ES-I3 (cell line): ENCODE results near the gene MFAP1.
A peak's percentile ranks its signal among the peaks of the same experiment; 100 is the strongest.

Experiments used
- H3K36me3 ChIP-seq: 2 replicates; pipeline ENCODE4 v1.6.1; 2013; ENCODE audit warnings: mild to moderate bottlenecking, low read length, control low read depth, moderate library complexity; ENCODE audit not compliant: insufficient read depth
- H3K4me1 ChIP-seq: 2 replicates; pipeline ENCODE4 v1.6.1; 2013; ENCODE audit warnings: mild to moderate bottlenecking, control low read depth, low read length; ENCODE audit not compliant: insufficient read depth
- H3K9ac ChIP-seq: 2 replicates; pipeline ENCODE4 v1.6.1; 2013; ENCODE audit warnings: low read depth, mild to moderate bottlenecking, low read length, moderate library complexity
- H3K9me3 ChIP-seq: 2 replicates; pipeline ENCODE4 v1.6.1; 2013; ENCODE audit warnings: mild to moderate bottlenecking, low read length, moderate library complexity; ENCODE audit not compliant: control insufficient read depth, insufficient read depth

Gene MFAP1

DNA sequence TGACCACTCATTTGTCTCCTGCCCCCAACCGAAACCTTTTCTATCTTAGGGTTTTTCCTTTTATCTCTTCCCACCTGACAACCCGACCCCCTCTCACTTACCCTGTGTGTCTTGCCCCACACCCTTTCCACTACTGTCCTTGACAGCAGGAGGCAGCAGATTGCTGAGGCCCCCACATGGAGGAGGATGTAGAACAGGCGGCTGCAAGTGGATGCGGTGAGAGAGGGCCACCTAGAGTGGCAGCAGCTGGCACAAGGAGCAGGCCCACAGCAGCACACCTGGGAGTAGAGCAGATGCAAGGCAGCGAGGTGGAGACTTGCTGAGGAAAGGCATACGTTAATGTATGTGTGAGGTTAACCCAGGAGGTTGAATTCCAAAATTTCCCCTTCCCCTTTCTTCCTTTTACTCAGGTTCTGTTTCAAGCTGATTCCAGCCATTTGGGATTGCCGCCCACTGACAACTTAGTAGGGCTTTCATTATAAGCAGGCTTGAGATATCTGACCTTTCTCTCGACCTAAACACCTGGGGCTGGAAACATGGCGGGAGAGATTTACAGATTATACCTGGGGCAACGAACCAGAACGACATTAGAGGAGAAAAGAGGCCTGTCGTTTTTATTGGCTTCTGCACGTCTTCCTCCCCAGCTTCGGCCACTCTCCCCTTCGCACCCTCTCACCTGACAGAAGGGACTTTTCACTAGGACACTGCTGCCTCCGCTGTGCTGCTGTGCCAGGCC, 25.1 kb downstream of the MFAP1 start:
- H3K4me1 ChIP-seq, result peaks cover 13% of the 10 kb centered on the region; the same call in 1 of the 2 replicates
- no peak overlapping the region for H3K9ac ChIP-seq
- H3K36me3 ChIP-seq, result peaks cover 11% of the 10 kb centered on the region
- no peaks in the 10 kb centered on the region for H3K9me3 ChIP-seq

DNA sequence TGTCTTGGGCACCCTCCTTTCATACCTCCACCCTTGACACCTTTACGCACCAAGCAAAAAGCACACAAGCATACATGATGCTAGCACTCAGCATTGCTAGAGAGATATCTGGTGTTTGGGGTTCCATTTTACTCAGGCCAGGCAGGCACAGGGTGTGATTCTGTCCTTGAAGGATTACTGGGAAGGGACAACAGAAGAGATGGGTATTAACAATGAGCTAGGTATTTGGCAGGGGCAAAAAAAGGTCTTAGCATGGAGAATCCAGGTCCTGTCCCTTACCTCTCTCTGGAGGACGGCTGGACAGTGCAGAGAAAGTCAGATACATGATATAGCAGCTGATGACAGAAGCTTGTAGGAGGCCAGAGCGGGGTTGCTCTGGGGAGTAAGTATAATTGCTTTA, 27.9 kb downstream of the MFAP1 start:
- peaks cover 18% of the 10 kb centered on the region for H3K36me3 ChIP-seq
- peaks cover 15% of the 10 kb centered on the region; the same call in 1 of the 2 replicates for H3K4me1 ChIP-seq
- H3K9me3 ChIP-seq, result no peaks in the 10 kb centered on the region
- no peak overlapping the region for H3K9ac ChIP-seq

DNA sequence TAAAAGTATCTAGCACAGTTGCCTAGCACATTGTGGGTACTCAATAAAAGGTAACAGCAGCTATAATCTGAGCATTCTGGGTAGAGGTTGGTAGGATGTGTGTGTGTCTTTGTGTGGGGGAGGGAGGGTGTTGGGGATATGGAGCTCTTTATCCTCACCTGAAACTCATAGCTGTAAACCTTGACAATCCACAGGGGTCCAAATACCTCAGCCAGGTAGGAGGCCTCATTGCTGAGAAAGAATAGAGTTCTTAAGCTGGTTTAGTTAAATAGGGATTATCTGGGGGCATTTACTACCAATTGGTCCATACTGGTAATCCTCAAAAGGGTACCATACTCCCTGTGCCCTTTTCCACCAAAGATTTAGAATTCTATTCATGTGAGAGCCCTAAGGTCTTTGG, 28.5 kb downstream of the MFAP1 start:
- H3K4me1 ChIP-seq, result peaks cover 15% of the 10 kb centered on the region; the same call in 1 of the 2 replicates
- H3K9me3 ChIP-seq, result no peaks in the 10 kb centered on the region
- H3K36me3 ChIP-seq, result peaks cover 18% of the 10 kb centered on the region
- H3K9ac ChIP-seq, result no peak overlapping the region

DNA sequence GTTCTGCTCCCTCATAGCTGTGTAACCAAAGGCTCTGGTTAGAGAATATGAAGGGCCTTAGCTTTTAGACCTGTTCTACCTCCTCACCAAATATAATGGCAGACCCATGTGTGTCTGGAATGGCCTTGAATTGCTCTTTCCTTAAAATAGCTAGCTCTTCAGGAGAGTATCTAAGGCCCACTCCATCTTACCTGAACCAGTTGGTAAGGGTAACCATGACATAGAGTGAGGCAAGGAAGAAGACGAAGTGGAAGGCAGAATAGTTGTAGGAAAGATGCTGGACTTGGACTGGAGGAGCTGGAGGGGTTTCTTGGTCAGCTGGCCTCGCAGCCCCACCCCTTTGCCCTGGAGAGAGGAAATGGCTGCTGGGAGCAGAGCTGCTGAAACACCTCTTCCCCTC, 29.3 kb downstream of the MFAP1 start:
- Histone ChIP-seq H3K9me3 (no peaks in the 10 kb centered on the region), H3K4me1 (peaks cover 15% of the 10 kb centered on the region; the same call in 1 of the 2 replicates), H3K9ac (no peak overlapping the region), H3K36me3 (peaks cover 18% of the 10 kb centered on the region)

DNA sequence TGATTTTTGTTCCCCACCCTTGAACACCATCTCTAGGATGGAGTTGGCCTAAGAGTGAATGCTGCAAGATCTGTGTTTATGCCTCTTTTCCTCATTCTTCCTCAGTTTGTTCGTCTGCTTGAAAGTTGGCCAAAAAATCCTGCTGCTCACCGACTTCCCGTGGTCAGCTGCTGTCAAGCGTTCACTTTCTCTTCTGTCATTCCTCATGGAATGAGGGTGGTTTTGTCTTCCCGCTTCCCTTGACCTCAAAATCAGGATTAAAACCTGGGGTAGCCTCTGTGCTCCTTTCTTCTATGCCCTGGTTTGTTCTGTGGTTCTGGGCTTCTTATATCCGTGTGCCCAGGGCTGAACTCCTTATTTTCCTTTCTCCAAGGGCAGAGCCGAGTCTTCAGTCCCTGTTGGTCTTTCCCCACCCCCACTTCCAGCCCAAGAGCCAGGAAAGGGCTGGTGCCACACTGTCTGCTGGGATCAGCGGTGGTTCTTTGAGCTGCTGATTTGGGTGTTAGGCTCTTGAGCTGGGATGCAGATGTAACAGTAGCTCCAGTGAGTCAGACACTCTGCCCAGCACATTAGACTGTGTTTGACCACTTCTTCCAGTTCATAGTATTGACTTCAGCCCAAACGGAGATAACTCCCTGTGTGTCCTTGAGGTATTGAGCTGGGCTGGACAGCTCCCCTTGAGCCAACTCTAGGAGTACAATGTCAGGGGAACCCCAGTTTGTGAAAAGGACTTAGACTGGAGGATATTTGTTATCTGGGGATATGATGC, 30.0 kb downstream of the MFAP1 start:
- H3K4me1 ChIP-seq, result peaks cover 15% of the 10 kb centered on the region; the same call in 1 of the 2 replicates
- no peaks in the 10 kb centered on the region for H3K9me3 ChIP-seq
- H3K9ac ChIP-seq, result no peak overlapping the region
- H3K36me3 ChIP-seq, result peaks cover 18% of the 10 kb centered on the region

DNA sequence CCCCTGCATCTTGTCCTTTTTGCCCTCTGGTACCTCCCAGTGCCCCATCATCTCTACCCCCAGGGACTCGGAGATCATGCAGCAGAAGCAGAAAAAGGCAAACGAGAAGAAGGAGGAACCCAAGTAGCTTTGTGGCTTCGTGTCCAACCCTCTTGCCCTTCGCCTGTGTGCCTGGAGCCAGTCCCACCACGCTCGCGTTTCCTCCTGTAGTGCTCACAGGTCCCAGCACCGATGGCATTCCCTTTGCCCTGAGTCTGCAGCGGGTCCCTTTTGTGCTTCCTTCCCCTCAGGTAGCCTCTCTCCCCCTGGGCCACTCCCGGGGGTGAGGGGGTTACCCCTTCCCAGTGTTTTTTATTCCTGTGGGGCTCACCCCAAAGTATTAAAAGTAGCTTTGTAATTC, 30.8 kb downstream of the MFAP1 start:
- Histone ChIP-seq H3K9me3 (no peaks in the 10 kb centered on the region), H3K4me1 (peaks cover 15% of the 10 kb centered on the region; the same call in 1 of the 2 replicates), H3K36me3 (peaks cover 18% of the 10 kb centered on the region), H3K9ac (no peak overlapping the region; the same call in 1 of the 2 replicates)

DNA sequence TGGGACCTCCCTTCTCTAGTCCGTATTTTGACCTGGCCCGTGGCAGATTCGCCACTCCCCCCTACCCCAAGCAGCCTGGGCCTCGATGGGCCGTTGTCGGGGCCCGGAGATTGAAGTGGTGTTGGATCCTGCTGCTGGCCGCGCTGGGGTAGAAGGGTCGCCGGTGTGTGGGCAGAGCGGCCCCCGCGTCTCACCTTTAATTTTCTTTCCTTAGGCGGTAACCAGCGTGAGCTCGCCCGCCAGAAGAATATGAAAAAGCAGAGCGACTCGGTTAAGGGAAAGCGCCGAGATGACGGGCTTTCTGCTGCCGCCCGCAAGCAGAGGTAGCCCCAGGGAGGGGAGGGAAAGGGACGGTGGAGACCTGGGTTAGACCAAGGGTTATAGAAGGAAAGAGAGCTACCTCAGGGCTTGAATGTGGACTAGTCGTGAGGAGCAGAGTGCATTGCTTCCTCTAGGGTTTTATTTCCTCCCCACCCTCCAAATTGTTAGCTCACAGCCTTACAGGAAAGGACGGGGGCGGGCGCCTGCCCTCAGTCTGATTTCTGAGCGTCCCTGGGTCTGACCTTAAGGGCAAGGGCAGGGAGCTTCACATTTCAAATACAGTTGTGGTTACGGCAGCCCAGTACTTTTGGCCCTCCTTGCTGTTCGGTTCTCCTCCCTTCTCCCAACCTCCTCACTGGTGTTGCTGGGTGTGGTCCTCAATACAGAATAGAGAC, 31.6 kb downstream of the MFAP1 start:
- peaks cover 18% of the 10 kb centered on the region for H3K36me3 ChIP-seq
- peaks cover 15% of the 10 kb centered on the region; the same call in 1 of the 2 replicates for H3K4me1 ChIP-seq
- H3K9me3 ChIP-seq, result no peaks in the 10 kb centered on the region
- peak overlapping the region; percentile 83 for H3K9ac ChIP-seq

DNA sequence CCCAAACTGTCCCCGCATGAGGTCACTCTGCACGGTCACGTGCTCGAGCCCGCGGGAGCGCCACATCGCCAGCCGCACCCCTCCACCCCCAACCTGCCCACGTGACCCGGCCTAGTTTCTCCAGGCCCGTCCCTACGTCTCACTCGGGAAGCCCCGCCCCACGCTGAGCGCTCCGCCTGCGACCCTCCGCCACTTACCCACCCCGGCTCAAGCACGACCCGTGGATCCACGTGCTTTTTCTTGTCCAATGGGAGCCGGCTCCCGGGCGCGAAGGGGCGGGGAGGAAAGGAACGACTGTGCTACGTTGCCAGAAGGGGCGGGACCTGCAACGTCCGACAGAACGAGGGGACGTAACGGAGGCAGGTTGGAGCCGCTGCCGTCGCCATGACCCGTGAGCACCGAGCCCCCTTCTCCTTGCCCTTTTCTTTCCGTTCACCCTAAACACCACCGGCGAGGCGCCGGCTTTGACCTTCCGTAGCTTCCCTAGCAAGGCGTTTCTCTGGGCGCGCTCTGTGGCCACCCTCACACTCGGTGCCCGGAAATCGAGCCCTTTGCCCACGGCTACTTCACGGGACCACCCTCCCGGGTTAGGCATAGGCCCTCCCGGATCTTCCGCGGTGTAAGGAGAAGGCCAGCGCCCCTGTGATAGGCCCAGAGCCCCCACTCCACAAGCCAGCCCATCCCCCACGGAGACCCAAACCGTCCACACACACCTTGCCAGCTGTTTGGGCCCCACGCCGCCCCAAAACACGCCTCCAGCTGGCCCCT, 32.3 kb downstream of the MFAP1 start, which contains the start of gene SERF2:
TSS of gene SERF2 (plus strand) at position 328 of the 768 bp plus-strand sequence. CDS start at position 385, 57 bp downstream.
- Histone ChIP-seq H3K36me3 (peaks cover 18% of the 10 kb centered on the region), H3K9ac (peak within 1 kb of the TSS; percentile 83)

DNA sequence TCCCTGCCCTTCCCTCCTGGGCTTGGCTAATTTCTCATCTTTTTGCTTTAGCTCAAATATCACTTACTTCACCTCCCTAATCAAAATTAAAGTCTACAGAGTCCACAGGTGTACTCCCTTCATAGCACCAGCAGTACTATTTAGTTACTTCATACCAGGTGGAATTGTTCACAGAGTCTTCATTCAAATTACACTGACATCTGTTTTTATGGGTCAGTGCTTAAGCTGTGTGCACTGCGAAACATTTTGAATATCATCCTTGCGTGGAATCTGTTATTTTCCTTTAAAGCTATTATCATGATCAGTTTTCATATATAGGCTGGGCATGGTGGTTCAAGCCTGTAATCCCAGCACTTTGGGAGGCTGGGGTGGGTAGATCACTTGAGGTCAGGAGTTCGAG, 35.1 kb downstream of the MFAP1 start:
- Histone ChIP-seq H3K9me3 (no peaks in the 10 kb centered on the region), H3K36me3 (peaks cover 10% of the 10 kb centered on the region), H3K9ac (no peak overlapping the region), H3K4me1 (0 out of 2 replicates have a peak, but pooled peaks cover 2% of the 10 kb centered on the region)

More for the DNA sequence above, 32.3 kb downstream of the MFAP1 start, which contains the start of gene SERF2:
- Histone ChIP-seq H3K4me1 (peaks cover 15% of the 10 kb centered on the region; the same call in 1 of the 2 replicates), H3K9me3 (no peaks in the 10 kb centered on the region)

DNA sequence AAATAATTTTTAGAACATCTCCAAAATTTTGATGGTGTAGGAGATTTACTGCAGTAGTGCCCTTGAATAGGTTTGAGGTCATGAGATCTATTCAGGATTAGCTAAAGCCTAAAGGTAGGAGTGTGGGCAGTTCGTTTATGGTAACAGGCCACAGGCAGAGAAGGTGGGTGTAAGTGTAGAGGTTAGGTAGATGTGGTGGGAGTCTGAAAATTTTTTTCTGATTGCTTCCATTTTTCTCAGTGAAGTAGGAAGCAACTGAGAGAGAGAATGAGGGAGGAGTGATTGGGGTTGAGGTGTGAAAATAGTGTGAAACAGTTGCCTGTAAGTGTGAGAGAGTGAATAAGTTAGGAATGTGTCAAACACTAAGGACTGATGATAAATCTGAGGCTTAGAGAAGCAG, 45.5 kb downstream of the MFAP1 start:
- Histone ChIP-seq H3K36me3 (no peaks in the 10 kb centered on the region), H3K9me3 (no peaks in the 10 kb centered on the region), H3K4me1 (peaks cover 2% of the 10 kb centered on the region; the same call in 1 of the 2 replicates), H3K9ac (no peak overlapping the region)

DNA sequence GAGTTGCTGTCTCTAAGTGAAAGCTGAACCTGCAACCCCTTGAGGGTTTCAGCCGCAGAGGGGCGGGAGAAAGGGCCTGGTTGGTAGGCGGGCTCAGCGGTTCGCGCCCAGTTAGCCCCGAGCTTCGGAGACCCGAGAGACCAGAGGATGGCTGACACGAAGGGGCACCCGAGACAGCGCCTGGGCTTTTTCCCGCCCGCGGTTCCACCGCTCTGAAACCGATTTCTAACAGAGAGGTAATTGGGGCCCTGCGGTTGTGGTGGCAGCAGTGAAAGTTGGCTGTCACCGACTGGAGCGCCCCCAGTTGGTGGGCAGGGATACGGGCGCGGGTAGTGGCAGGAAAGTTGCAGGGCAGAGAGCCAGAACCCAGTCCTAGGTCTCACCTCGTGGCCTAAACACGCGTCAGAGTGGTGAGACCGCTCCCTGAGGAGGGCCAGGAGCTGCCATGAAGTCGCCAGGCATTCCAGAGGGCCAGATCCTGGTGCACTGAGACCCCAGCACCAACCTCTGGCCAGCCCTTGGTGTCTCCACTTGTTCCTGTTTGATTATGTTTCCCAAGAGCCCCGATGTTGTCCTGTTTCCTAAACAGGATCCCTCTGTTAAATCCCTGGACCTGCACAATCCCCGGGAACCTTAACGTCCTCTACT, 47.1 kb downstream of the MFAP1 start:
- Histone ChIP-seq H3K36me3 (peaks cover 7% of the 10 kb centered on the region; the same call in 1 of the 2 replicates), H3K9ac (peak overlapping the region; percentile 73), H3K4me1 (peaks cover 2% of the 10 kb centered on the region; the same call in 1 of the 2 replicates), H3K9me3 (no peaks in the 10 kb centered on the region)

DNA sequence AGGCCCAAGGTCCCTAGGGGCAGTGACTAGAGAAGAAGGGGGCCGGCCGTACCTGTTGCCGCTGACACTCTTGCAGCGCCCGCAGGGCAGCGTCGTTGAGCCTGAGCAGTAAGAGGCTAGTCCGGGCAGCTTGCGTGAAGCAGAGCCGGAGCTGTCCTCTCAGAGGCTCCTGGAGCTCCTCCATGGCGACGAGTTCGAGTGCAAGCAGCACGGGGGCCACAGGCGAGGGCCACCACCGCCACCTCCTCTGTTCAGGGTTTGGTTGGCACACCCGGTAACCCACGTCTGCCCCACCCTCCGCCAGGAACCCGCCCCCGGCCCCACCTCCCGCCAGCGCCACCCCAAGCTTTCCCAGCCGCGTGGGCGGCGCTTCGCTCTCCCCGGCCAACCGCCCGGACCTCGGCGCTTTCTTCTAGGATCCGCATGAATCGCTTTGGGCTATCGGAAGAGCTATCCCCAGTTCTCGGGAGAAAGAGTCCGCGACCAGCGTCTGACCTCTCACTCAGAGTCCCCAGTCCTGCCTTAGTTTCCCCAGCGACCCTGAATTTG, 47.7 kb downstream of the MFAP1 start, which contains the start of gene ELL3:
TSS of gene ELL3 (minus strand) at position 249 of the 549 bp plus-strand sequence. CDS start at position 184, 65 bp downstream.
- Histone ChIP-seq H3K4me1 (peaks cover 2% of the 10 kb centered on the region; the same call in 1 of the 2 replicates), H3K36me3 (peaks cover 11% of the 10 kb centered on the region), H3K9me3 (no peaks in the 10 kb centered on the region), H3K9ac (peak within 1 kb of the TSS; percentile 73)
